Measurements from ENCODE around the gene GALNT18. TPM values are rescaled to one million over a fixed set of nuclear protein-coding genes. Genes with fewer than 3 reads are reported as not detected.

GALNT18 gene
- total and polyA plus RNA-seq, 4 donors: 9.8 to 20.1 (median 12.8) TPM

DNA sequence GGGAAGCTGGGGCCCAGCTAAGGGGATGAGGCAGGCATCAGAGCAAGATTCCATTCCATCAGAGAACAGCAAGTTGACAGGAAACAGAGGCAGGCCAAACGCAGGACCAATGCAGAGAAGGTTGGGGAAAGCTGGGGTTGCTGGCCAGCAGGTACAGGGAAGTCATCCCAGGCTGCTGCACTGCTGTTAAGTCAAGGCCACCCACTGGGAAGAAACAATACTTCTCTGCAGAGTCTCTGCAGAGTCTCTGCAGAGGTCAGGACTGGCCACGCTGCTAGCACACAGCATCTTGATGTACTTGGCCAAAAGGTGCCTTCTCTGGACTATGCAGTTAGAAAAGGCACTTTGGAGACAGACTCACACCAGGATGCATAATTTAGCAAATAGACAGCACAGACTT is 200.3 kb downstream of the GALNT18 start:
- WGBS (ENCODE audit: insufficient coverage): 74% methylated on average over 2 of the region's 2 CpGs
- Histone ChIP-seq H3K36me3 (ENCODE audit: control insufficient read depth, insufficient read depth, low read length) (no peaks in the 10 kb centered on the region), H3K4me1 (ENCODE audit: control insufficient read depth, insufficient read depth, low read length) (peaks cover 21% of the 10 kb centered on the region), H3K4me3 (ENCODE audit: low read depth, low read length) (no peak overlapping the region), H3K9me3 (ENCODE audit: control insufficient read depth, insufficient read depth, low read length) (no peaks in the 10 kb centered on the region), H3K27me3 (ENCODE audit: control insufficient read depth, insufficient read depth, low read length) (peaks cover 4% of the 10 kb centered on the region), H3K27ac (ENCODE audit: low read depth, low read length) (no peak overlapping the region)
- no peak for DNase-seq (ENCODE audit: low read depth in 4 of 6, low spot score in 6 of 6)

DNA sequence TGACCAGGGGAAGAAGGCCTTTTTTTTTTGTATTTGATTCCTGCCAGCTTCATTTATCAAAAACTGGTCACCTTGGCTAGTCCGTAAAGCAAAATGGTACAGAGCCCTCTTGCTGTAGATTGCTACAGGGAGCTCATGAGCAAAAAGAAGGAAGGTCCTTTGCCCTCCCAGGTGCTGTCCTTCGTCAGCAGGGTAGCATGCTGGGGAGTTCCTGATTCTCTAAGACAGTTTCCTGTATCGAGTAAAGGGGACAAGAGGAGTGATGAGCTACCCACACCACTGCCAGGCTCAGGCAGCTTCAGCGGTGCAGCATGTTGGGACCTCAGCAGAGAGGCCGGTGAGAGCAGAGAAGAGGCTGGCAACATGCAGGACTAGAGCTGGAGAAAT is 200.9 kb downstream of the GALNT18 start:
- Histone ChIP-seq H3K4me3 (ENCODE audit: low read depth, low read length) (no peak overlapping the region), H3K9me3 (ENCODE audit: control insufficient read depth, insufficient read depth, low read length) (no peaks in the 10 kb centered on the region), H3K27me3 (ENCODE audit: control insufficient read depth, insufficient read depth, low read length) (peaks cover 4% of the 10 kb centered on the region), H3K36me3 (ENCODE audit: control insufficient read depth, insufficient read depth, low read length) (no peaks in the 10 kb centered on the region), H3K4me1 (ENCODE audit: control insufficient read depth, insufficient read depth, low read length) (peaks cover 22% of the 10 kb centered on the region), H3K27ac (ENCODE audit: low read depth, low read length) (no peak overlapping the region)
- no peak for DNase-seq (ENCODE audit: low read depth in 4 of 6, low spot score in 6 of 6)
- 92% methylated on average over 5 of the region's 5 CpGs for WGBS (ENCODE audit: insufficient coverage)

DNA sequence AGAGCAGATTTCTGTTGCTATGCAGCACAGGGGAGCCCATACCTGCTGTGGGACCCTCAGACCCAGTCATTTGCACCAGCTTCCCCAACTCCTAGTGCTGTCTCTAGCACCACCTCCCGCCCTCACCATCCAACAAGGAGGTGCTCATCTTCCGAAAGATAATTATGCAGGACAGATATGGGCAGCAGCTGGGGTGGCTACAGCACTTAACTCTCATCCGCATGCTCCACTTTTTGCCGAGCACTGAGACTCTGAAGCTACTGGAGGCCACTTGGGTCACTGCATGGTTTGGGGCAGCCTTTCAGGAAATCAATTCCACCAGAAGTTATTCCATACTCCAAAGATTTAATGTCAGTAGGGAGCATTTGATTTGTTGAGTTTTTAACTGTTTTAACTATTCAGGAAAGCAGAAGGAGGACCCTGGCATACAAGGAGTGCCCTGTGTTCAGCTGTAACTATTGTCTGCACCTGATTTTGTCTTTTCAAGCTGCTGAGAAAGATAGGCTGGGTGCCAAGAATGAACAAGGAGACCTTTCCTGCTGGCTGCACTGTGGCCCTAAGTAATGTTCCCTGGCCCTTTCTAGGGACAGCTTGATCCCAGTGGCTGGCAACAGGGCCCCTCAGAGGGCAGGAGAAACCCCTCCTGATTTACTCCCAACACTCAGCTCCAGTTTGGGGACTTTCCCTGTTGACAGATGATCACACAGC is 201.5 kb downstream of the GALNT18 start:
- 74% methylated on average over 3 of the region's 4 CpGs for WGBS (ENCODE audit: insufficient coverage)
- H3K4me3 ChIP-seq (ENCODE audit: low read depth, low read length): no peak overlapping the region
- DNase-seq (ENCODE audit: low read depth in 4 of 6, low spot score in 6 of 6): no peak
- peaks cover 22% of the 10 kb centered on the region for H3K4me1 ChIP-seq (ENCODE audit: control insufficient read depth, insufficient read depth, low read length)
- H3K27me3 ChIP-seq (ENCODE audit: control insufficient read depth, insufficient read depth, low read length): peaks cover 2% of the 10 kb centered on the region
- no peak overlapping the region for H3K27ac ChIP-seq (ENCODE audit: low read depth, low read length)
- H3K36me3 ChIP-seq (ENCODE audit: control insufficient read depth, insufficient read depth, low read length): no peaks in the 10 kb centered on the region
- H3K9me3 ChIP-seq (ENCODE audit: control insufficient read depth, insufficient read depth, low read length): no peaks in the 10 kb centered on the region

DNA sequence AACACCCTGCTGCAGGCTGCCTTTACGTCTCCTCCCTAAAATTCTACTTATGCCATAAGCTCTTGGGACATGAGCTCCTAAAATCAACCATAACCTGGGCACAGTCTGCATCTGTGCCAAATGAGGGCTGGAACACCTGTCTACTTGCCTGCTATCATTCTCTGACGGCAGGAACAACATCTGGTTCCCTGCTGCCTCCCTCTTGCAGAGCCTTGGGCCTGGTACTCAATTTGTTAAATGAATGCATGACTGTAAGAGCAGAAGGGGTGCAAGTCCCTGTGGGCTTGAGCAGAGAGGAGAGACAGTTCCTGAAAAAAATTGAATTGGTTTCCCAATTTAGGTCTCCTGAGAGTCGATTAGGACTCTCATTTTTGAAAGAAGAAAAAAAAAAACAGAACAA is 202.1 kb downstream of the GALNT18 start:
- WGBS (ENCODE audit: insufficient coverage): 30% methylated on average over 1 of the region's 3 CpGs
- peak in 1 of 6 donors; percentile 71 for DNase-seq (ENCODE audit: low read depth in 4 of 6, low spot score in 6 of 6)
- no peaks in the 10 kb centered on the region for H3K9me3 ChIP-seq (ENCODE audit: control insufficient read depth, insufficient read depth, low read length)
- H3K4me3 ChIP-seq (ENCODE audit: low read depth, low read length): no peak overlapping the region
- H3K36me3 ChIP-seq (ENCODE audit: control insufficient read depth, insufficient read depth, low read length): no peaks in the 10 kb centered on the region
- H3K27ac ChIP-seq (ENCODE audit: low read depth, low read length): no peak overlapping the region
- peaks cover 2% of the 10 kb centered on the region for H3K27me3 ChIP-seq (ENCODE audit: control insufficient read depth, insufficient read depth, low read length)
- peaks cover 22% of the 10 kb centered on the region for H3K4me1 ChIP-seq (ENCODE audit: control insufficient read depth, insufficient read depth, low read length)

DNA sequence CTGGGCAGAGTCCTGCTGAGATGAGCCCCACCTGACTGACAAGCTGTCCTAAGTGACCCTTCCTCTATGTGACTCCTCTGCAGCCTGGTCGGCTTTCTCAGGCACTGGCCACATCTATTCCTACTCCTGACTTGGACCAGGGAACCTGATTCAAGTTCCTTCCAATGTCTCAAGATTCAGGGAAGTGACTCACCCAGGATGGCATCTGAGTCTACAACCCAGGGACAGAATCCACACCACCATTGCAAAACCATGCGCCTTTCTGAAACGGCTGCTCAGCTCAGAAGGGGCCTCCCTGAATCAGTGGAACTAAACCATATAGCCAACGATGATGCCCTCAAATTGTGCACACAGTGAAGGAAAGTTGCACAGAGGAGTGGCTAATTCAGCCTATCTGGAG is 204.9 kb downstream of the GALNT18 start:
- DNase-seq (ENCODE audit: low read depth in 4 of 6, low spot score in 6 of 6): no peak
- Histone ChIP-seq H3K36me3 (ENCODE audit: control insufficient read depth, insufficient read depth, low read length) (no peaks in the 10 kb centered on the region), H3K4me1 (ENCODE audit: control insufficient read depth, insufficient read depth, low read length) (peaks cover 14% of the 10 kb centered on the region), H3K9me3 (ENCODE audit: control insufficient read depth, insufficient read depth, low read length) (no peaks in the 10 kb centered on the region), H3K4me3 (ENCODE audit: low read depth, low read length) (no peak overlapping the region), H3K27me3 (ENCODE audit: control insufficient read depth, insufficient read depth, low read length) (no peaks in the 10 kb centered on the region), H3K27ac (ENCODE audit: low read depth, low read length) (no peak overlapping the region)
- 89% methylated on average over 4 of the region's 4 CpGs for WGBS (ENCODE audit: insufficient coverage)

DNA sequence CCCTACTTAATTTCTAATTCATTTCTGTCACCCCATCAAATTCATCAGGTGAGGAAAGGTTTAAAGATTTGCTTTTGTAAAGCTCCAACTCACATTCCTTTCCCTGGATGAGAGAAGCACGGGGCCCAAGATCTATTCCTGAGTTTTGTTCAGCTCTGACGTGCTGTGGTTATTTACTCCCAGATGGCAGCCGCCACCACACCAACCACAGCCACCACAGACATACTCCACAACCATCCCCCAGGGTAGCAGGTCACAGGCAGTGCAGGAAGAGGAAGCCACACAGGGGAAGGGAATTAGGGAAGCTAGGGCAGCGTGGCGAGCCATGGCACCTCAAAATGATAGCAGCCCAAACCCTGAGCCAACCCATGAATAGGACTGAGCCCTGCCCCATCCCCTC is 205.3 kb downstream of the GALNT18 start:
- DNase-seq (ENCODE audit: low read depth in 4 of 6, low spot score in 6 of 6): no peak
- Histone ChIP-seq H3K9me3 (ENCODE audit: control insufficient read depth, insufficient read depth, low read length) (no peaks in the 10 kb centered on the region), H3K27me3 (ENCODE audit: control insufficient read depth, insufficient read depth, low read length) (no peaks in the 10 kb centered on the region), H3K4me1 (ENCODE audit: control insufficient read depth, insufficient read depth, low read length) (peaks cover 10% of the 10 kb centered on the region), H3K4me3 (ENCODE audit: low read depth, low read length) (no peak overlapping the region), H3K27ac (ENCODE audit: low read depth, low read length) (no peak overlapping the region), H3K36me3 (ENCODE audit: control insufficient read depth, insufficient read depth, low read length) (no peaks in the 10 kb centered on the region)
- WGBS (ENCODE audit: insufficient coverage): no CpG with 5 or more reads among the region's 5 CpGs

DNA sequence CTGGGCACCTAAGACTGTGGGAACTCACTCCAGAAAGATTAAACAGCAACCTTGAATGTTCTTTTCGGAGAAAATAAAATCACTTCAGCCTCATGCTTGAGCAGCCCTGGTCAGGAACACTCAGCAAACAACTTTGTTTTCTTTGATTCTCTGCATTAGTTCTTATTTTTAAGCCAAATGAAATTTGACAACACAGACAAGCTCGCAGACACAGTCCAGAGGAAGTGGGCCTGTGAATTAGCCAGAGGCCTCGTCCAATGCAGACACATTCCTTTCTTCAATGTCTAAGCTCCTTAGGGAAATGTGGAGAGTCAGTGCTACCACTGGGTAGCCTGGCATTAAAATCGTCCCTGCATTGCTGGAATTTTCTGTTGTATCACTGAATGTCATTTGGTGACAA is 205.9 kb downstream of the GALNT18 start:
- H3K27me3 ChIP-seq (ENCODE audit: control insufficient read depth, insufficient read depth, low read length): no peaks in the 10 kb centered on the region
- no peak overlapping the region for H3K4me3 ChIP-seq (ENCODE audit: low read depth, low read length)
- H3K9me3 ChIP-seq (ENCODE audit: control insufficient read depth, insufficient read depth, low read length): no peaks in the 10 kb centered on the region
- 62% methylated on average over 4 of the region's 4 CpGs for WGBS (ENCODE audit: insufficient coverage)
- H3K36me3 ChIP-seq (ENCODE audit: control insufficient read depth, insufficient read depth, low read length): no peaks in the 10 kb centered on the region
- H3K4me1 ChIP-seq (ENCODE audit: control insufficient read depth, insufficient read depth, low read length): peaks cover 7% of the 10 kb centered on the region
- no peak for DNase-seq (ENCODE audit: low read depth in 4 of 6, low spot score in 6 of 6)
- H3K27ac ChIP-seq (ENCODE audit: low read depth, low read length): no peak overlapping the region

DNA sequence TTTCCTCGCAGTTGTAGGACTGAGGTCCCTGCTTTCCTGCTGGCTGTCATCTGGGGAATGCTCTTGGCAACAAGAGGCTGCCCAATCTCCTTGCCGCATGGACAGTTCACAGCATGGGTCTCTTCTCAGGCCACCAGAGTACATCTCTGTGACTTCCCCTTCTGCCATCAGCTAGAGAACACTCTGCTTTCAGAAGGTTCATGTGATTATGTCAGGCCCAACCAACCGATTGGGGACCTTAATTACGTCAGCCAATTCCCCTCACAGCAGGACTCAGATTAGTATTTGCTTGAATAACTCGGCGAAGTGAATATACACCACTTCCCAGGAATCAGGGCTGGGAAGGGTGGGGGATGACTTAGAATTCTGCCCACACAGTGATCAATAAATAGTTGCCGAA is 206.8 kb downstream of the GALNT18 start:
- Histone ChIP-seq H3K9me3 (ENCODE audit: control insufficient read depth, insufficient read depth, low read length) (no peaks in the 10 kb centered on the region), H3K4me3 (ENCODE audit: low read depth, low read length) (no peak overlapping the region), H3K4me1 (ENCODE audit: control insufficient read depth, insufficient read depth, low read length) (peaks cover 6% of the 10 kb centered on the region), H3K27ac (ENCODE audit: low read depth, low read length) (no peak overlapping the region), H3K36me3 (ENCODE audit: control insufficient read depth, insufficient read depth, low read length) (no peaks in the 10 kb centered on the region), H3K27me3 (ENCODE audit: control insufficient read depth, insufficient read depth, low read length) (no peaks in the 10 kb centered on the region)
- WGBS (ENCODE audit: insufficient coverage): 85% methylated on average over 4 of the region's 7 CpGs
- DNase-seq (ENCODE audit: low read depth in 4 of 6, low spot score in 6 of 6): peak in 1 of 6 donors; percentile 53

DNA sequence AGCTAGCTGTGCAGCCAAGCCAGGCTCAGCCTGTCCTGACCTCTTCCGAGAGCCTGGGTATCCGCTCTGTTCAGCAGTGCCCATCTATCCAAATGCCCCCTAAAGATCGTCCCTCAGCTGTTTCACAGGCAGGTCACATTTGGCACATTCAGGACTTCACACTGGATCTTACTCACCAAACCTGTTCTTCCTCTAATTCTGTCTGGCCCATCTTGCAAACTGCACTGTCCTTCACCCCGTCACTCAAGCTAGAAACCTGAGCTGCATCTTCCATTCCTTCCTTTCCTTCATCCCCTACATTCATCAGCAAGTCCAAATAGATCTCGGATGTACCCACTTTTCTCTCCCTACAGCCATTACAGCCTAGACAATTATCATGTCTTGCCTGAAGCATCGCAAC is 208.0 kb downstream of the GALNT18 start:
- no peaks in the 10 kb centered on the region for H3K36me3 ChIP-seq (ENCODE audit: control insufficient read depth, insufficient read depth, low read length)
- no peak for DNase-seq (ENCODE audit: low read depth in 4 of 6, low spot score in 6 of 6)
- no peak overlapping the region for H3K27ac ChIP-seq (ENCODE audit: low read depth, low read length)
- no peak overlapping the region for H3K4me3 ChIP-seq (ENCODE audit: low read depth, low read length)
- H3K27me3 ChIP-seq (ENCODE audit: control insufficient read depth, insufficient read depth, low read length): no peaks in the 10 kb centered on the region
- H3K9me3 ChIP-seq (ENCODE audit: control insufficient read depth, insufficient read depth, low read length): no peaks in the 10 kb centered on the region
- WGBS (ENCODE audit: insufficient coverage): 91% methylated on average over 6 of the region's 6 CpGs
- peaks cover 15% of the 10 kb centered on the region for H3K4me1 ChIP-seq (ENCODE audit: control insufficient read depth, insufficient read depth, low read length)

DNA sequence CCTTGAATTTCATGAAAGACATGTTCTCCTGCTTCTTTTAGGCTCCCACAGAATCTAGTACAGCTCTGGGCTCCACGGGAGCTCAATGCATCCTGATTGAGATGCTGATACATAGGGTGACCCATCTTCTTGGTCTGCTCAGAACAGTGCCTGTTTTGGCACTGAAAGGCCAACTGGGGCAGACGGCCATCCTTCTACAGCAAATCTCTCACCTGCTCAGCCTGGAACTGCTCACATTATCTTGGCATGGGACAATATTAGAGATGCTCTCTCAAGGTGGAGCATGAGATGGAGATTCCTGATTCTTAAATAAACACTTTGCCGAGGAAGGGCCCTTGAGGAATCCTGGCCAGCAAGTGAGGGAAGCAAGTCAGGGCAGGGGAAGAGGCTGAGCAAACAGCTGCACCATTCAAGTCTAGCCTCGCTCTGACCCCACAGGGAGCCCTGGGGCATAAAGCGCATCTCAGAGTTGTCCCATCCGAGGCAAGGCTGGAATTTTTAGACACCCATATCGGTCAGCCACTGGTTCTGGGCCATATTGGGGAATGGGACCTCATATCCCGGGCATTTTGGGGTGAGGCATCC is 210.3 kb downstream of the GALNT18 start:
- H3K27me3 ChIP-seq (ENCODE audit: control insufficient read depth, insufficient read depth, low read length): peaks cover 2% of the 10 kb centered on the region
- H3K4me1 ChIP-seq (ENCODE audit: control insufficient read depth, insufficient read depth, low read length): peaks cover 28% of the 10 kb centered on the region
- H3K27ac ChIP-seq (ENCODE audit: low read depth, low read length): no peak overlapping the region
- whole genome bisulfite sequencing (ENCODE audit: insufficient coverage): 89% methylated on average over 7 of the region's 8 CpGs
- DNase-seq (ENCODE audit: low read depth in 4 of 6, low spot score in 6 of 6): no peak
- no peak overlapping the region for H3K4me3 ChIP-seq (ENCODE audit: low read depth, low read length)
- H3K36me3 ChIP-seq (ENCODE audit: control insufficient read depth, insufficient read depth, low read length): no peaks in the 10 kb centered on the region
- no peaks in the 10 kb centered on the region for H3K9me3 ChIP-seq (ENCODE audit: control insufficient read depth, insufficient read depth, low read length)

All from spinal cord (tissue), 10 donors.